ENCODE data around the gene RAB4A. TPM values are rescaled to one million over a fixed set of nuclear protein-coding genes. Genes with fewer than 3 reads are reported as not detected.

Gene RAB4A
- polyA plus RNA-seq (2012; ENCODE audit: low read depth, missing spikeins), result 19.9 TPM

- DNase-seq (ENCODE audit: insufficient read length, low spot score), result peak; percentile 91
- peak; percentile 95 for FAIRE-seq
- TF ChIP-seq SPI1 (IDR thresholded peaks at IDR 0.05; ENCODE audit: low read depth, low read length) (0 out of 2 replicates have a peak, but pooled peaks have one; percentile 14), POLR2A (IDR thresholded peaks at IDR 0.05; ENCODE audit: low read depth, low read length) (peak; percentile 59; the same call in 1 of the 2 replicates), TAF1 (IDR thresholded peaks at IDR 0.05; ENCODE audit: low read depth, low read length) (no peak), POU2F2 (IDR thresholded peaks at IDR 0.05; ENCODE audit: low read depth, low read length) (no peak), POLR2AphosphoS5 (IDR thresholded peaks at IDR 0.05; ENCODE audit: low read depth, low read length) (peak; percentile 52; the same call in 1 of the 2 replicates), PAX5 (IDR thresholded peaks at IDR 0.05; ENCODE audit: insufficient read depth, low read length, severe bottlenecking) (no peak)
Observed at GRCh38 chr1:229270547-229271447, at the start of gene RAB4A. TSS of gene RAB4A (plus strand) at chr1:229271111. CDS start at chr1:229271340, 229 bp downstream.

GRCh38 chr1:229222081-229222480 is 48.8 kb upstream of the RAB4A start:
- DNase-seq (ENCODE audit: insufficient read length, low spot score) (no peak), FAIRE-seq (no peak)
- TF ChIP-seq SPI1 (IDR thresholded peaks at IDR 0.05; ENCODE audit: low read depth, low read length) (no peak), TAF1 (IDR thresholded peaks at IDR 0.05; ENCODE audit: low read depth, low read length) (no peak), POU2F2 (IDR thresholded peaks at IDR 0.05; ENCODE audit: low read depth, low read length) (no peak), PAX5 (IDR thresholded peaks at IDR 0.05; ENCODE audit: insufficient read depth, low read length, severe bottlenecking) (no peak), POLR2AphosphoS5 (IDR thresholded peaks at IDR 0.05; ENCODE audit: low read depth, low read length) (no peak)

- TF ChIP-seq SPI1 (IDR thresholded peaks at IDR 0.05; ENCODE audit: low read depth, low read length) (no peak), POLR2A (IDR thresholded peaks at IDR 0.05; ENCODE audit: low read depth, low read length) (no peak), PAX5 (IDR thresholded peaks at IDR 0.05; ENCODE audit: insufficient read depth, low read length, severe bottlenecking) (no peak), POLR2AphosphoS5 (IDR thresholded peaks at IDR 0.05; ENCODE audit: low read depth, low read length) (no peak), TAF1 (IDR thresholded peaks at IDR 0.05; ENCODE audit: low read depth, low read length) (no peak), POU2F2 (IDR thresholded peaks at IDR 0.05; ENCODE audit: low read depth, low read length) (no peak)
- no peak for DNase-seq (ENCODE audit: insufficient read length, low spot score)
- FAIRE-seq, result no peak
Observed at GRCh38 chr1:229223498-229223897, 47.4 kb upstream of the RAB4A start.

- DNase-seq (ENCODE audit: insufficient read length, low spot score) (no peak), FAIRE-seq (no peak)
- TF ChIP-seq TAF1 (IDR thresholded peaks at IDR 0.05; ENCODE audit: low read depth, low read length) (no peak), POU2F2 (IDR thresholded peaks at IDR 0.05; ENCODE audit: low read depth, low read length) (no peak), SPI1 (IDR thresholded peaks at IDR 0.05; ENCODE audit: low read depth, low read length) (no peak), POLR2A (IDR thresholded peaks at IDR 0.05; ENCODE audit: low read depth, low read length) (no peak), POLR2AphosphoS5 (IDR thresholded peaks at IDR 0.05; ENCODE audit: low read depth, low read length) (no peak), PAX5 (IDR thresholded peaks at IDR 0.05; ENCODE audit: insufficient read depth, low read length, severe bottlenecking) (no peak)
Observed at GRCh38 chr1:229224308-229224707, 46.6 kb upstream of the RAB4A start.

- no peak for FAIRE-seq
Observed at GRCh38 chr1:229225331-229225782, 45.6 kb upstream of the RAB4A start.

GRCh38 chr1:229226796-229227195 is 44.1 kb upstream of the RAB4A start:
- no peak for FAIRE-seq
- no peak for DNase-seq (ENCODE audit: insufficient read length, low spot score)
- TF ChIP-seq TAF1 (IDR thresholded peaks at IDR 0.05; ENCODE audit: low read depth, low read length), result no peak
- TF ChIP-seq POU2F2 (IDR thresholded peaks at IDR 0.05; ENCODE audit: low read depth, low read length), result no peak
- no peak for TF ChIP-seq POLR2AphosphoS5 (IDR thresholded peaks at IDR 0.05; ENCODE audit: low read depth, low read length)
- no peak for TF ChIP-seq POLR2A (IDR thresholded peaks at IDR 0.05; ENCODE audit: low read depth, low read length)
- no peak for TF ChIP-seq PAX5 (IDR thresholded peaks at IDR 0.05; ENCODE audit: insufficient read depth, low read length, severe bottlenecking)
- TF ChIP-seq SPI1 (IDR thresholded peaks at IDR 0.05; ENCODE audit: low read depth, low read length), result no peak

More at GRCh38 chr1:229225331-229225782, 45.6 kb upstream of the RAB4A start:
- TF ChIP-seq PAX5 (IDR thresholded peaks at IDR 0.05; ENCODE audit: insufficient read depth, low read length, severe bottlenecking) (no peak), TAF1 (IDR thresholded peaks at IDR 0.05; ENCODE audit: low read depth, low read length) (no peak), POLR2A (IDR thresholded peaks at IDR 0.05; ENCODE audit: low read depth, low read length) (no peak), POU2F2 (IDR thresholded peaks at IDR 0.05; ENCODE audit: low read depth, low read length) (no peak), POLR2AphosphoS5 (IDR thresholded peaks at IDR 0.05; ENCODE audit: low read depth, low read length) (no peak), SPI1 (IDR thresholded peaks at IDR 0.05; ENCODE audit: low read depth, low read length) (no peak)
- no peak for DNase-seq (ENCODE audit: insufficient read length, low spot score)

GRCh38 chr1:229227298-229227919 is 43.5 kb upstream of the RAB4A start:
- no peak for TF ChIP-seq POLR2AphosphoS5 (IDR thresholded peaks at IDR 0.05; ENCODE audit: low read depth, low read length)
- TF ChIP-seq POU2F2 (IDR thresholded peaks at IDR 0.05; ENCODE audit: low read depth, low read length), result no peak
- TF ChIP-seq TAF1 (IDR thresholded peaks at IDR 0.05; ENCODE audit: low read depth, low read length), result no peak
- DNase-seq (ENCODE audit: insufficient read length, low spot score) (peak; percentile 60), FAIRE-seq (no peak)

GRCh38 chr1:229228522-229228921 is 42.4 kb upstream of the RAB4A start:
- TF ChIP-seq TAF1 (IDR thresholded peaks at IDR 0.05; ENCODE audit: low read depth, low read length), result no peak
- no peak for TF ChIP-seq SPI1 (IDR thresholded peaks at IDR 0.05; ENCODE audit: low read depth, low read length)
- TF ChIP-seq PAX5 (IDR thresholded peaks at IDR 0.05; ENCODE audit: insufficient read depth, low read length, severe bottlenecking), result no peak
- DNase-seq (ENCODE audit: insufficient read length, low spot score) (no peak), FAIRE-seq (no peak)

- no peak for TF ChIP-seq PAX5 (IDR thresholded peaks at IDR 0.05; ENCODE audit: insufficient read depth, low read length, severe bottlenecking)
- no peak for TF ChIP-seq TAF1 (IDR thresholded peaks at IDR 0.05; ENCODE audit: low read depth, low read length)
- no peak for TF ChIP-seq POU2F2 (IDR thresholded peaks at IDR 0.05; ENCODE audit: low read depth, low read length)
- TF ChIP-seq POLR2AphosphoS5 (IDR thresholded peaks at IDR 0.05; ENCODE audit: low read depth, low read length), result no peak
- TF ChIP-seq POLR2A (IDR thresholded peaks at IDR 0.05; ENCODE audit: low read depth, low read length), result no peak
- no peak for TF ChIP-seq SPI1 (IDR thresholded peaks at IDR 0.05; ENCODE audit: low read depth, low read length)
- DNase-seq (ENCODE audit: insufficient read length, low spot score) (no peak), FAIRE-seq (no peak)
Observed at GRCh38 chr1:229229137-229229720, 41.7 kb upstream of the RAB4A start.
